Measurements from ENCODE around the gene WDPCP. TPM values are rescaled to one million over a fixed set of nuclear protein-coding genes. Genes with fewer than 3 reads are reported as not detected.

The WDPCP gene
- total RNA-seq, 1 donor from 2014 or later, result 12.4 TPM

DNA sequence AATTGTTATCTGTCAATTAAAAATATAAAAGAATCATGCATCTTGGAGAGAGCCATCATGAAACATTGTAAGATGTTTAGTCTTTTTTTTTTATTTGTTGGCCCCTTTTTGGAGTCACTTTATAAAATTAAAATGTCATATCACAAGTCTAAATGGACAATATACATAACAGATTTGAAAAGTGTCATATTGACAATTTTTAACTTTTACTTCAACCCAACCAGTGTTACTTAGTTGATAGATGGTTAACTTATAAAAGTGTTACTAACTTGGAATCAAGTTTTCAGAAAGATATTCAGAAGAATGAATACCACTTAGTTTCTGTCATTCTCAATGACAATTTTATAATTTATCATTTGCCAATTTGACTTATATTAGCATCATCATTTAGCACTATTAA, 319.3 kb downstream of the WDPCP start:
- Mint-ChIP-seq H3K36me3 (ENCODE audit: unreplicated experiment) (no peaks in the 10 kb centered on the region), H3K27me3 (ENCODE audit: unreplicated experiment) (peaks cover 3% of the 10 kb centered on the region), H3K4me3 (ENCODE audit: unreplicated experiment) (no peak overlapping the region), H3K4me1 (ENCODE audit: unreplicated experiment) (no peaks in the 10 kb centered on the region), H3K27ac (ENCODE audit: unreplicated experiment) (no peak overlapping the region), H3K9me3 (ENCODE audit: unreplicated experiment) (peaks cover 37% of the 10 kb centered on the region)
- no peak for DNase-seq (ENCODE audit: extremely low spot score, unreplicated experiment)
- TF ChIP-seq, protein P1, sequence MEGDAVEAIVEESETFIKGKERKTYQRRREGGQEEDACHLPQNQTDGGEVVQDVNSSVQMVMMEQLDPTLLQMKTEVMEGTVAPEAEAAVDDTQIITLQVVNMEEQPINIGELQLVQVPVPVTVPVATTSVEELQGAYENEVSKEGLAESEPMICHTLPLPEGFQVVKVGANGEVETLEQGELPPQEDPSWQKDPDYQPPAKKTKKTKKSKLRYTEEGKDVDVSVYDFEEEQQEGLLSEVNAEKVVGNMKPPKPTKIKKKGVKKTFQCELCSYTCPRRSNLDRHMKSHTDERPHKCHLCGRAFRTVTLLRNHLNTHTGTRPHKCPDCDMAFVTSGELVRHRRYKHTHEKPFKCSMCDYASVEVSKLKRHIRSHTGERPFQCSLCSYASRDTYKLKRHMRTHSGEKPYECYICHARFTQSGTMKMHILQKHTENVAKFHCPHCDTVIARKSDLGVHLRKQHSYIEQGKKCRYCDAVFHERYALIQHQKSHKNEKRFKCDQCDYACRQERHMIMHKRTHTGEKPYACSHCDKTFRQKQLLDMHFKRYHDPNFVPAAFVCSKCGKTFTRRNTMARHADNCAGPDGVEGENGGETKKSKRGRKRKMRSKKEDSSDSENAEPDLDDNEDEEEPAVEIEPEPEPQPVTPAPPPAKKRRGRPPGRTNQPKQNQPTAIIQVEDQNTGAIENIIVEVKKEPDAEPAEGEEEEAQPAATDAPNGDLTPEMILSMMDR (IDR thresholded peaks at IDR 0.05), result no peak

DNA sequence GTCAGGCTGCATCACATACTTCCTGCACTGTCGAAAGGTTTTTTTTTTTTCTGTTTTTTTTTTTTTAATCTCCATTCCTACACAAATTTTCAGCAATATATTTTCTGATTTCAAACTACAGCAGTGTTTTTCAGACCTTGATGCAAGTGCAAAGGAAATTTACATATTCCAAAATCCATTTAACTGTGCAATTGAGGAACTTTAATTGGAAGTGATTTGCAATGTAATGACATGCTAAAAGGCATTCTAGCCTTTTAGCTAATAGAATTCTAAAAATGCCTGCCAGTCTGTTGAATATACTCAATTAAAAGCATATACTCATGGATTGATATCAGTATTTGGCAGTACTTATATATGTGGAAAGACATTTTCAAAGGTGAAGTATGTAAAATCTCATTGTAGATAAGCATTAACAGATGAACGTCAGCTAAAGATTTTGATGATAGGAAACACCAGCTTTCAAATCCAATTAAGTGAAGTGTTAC, 327.1 kb downstream of the WDPCP start:
- Mint-ChIP-seq H3K9me3 (ENCODE audit: unreplicated experiment) (peaks cover 5% of the 10 kb centered on the region), H3K36me3 (ENCODE audit: unreplicated experiment) (no peaks in the 10 kb centered on the region), H3K27ac (ENCODE audit: unreplicated experiment) (no peak overlapping the region), H3K27me3 (ENCODE audit: unreplicated experiment) (no peaks in the 10 kb centered on the region), H3K4me3 (ENCODE audit: unreplicated experiment) (no peak overlapping the region), H3K4me1 (ENCODE audit: unreplicated experiment) (no peaks in the 10 kb centered on the region)
- DNase-seq (ENCODE audit: extremely low spot score, unreplicated experiment), result no peak
- TF ChIP-seq, protein P1 (IDR thresholded peaks at IDR 0.05), result no peak

DNA sequence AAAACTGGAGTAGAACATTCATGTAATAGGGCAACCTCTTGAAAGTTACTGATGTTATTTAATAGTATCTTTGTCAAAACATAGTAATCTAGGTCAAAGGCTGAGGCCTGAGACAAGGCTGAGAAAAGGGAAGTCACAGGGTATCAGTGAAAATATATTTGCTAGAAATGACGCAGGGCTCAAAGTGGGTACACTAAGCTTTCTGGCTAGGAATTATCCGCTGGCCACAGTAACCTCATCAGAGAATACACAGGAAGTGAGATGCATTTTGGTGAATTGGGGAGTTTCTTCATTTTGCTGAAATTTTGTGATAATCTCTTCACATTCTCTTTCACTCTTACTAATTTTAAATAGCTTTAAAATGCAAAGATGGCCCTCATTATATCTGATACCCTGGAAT, 330.8 kb downstream of the WDPCP start:
- Mint-ChIP-seq H3K27me3 (ENCODE audit: unreplicated experiment) (no peaks in the 10 kb centered on the region), H3K4me3 (ENCODE audit: unreplicated experiment) (no peak overlapping the region), H3K9me3 (ENCODE audit: unreplicated experiment) (no peaks in the 10 kb centered on the region), H3K27ac (ENCODE audit: unreplicated experiment) (no peak overlapping the region), H3K36me3 (ENCODE audit: unreplicated experiment) (no peaks in the 10 kb centered on the region), H3K4me1 (ENCODE audit: unreplicated experiment) (no peaks in the 10 kb centered on the region)
- TF ChIP-seq, protein P1 (IDR thresholded peaks at IDR 0.05), result no peak
- no peak for DNase-seq (ENCODE audit: extremely low spot score, unreplicated experiment)

DNA sequence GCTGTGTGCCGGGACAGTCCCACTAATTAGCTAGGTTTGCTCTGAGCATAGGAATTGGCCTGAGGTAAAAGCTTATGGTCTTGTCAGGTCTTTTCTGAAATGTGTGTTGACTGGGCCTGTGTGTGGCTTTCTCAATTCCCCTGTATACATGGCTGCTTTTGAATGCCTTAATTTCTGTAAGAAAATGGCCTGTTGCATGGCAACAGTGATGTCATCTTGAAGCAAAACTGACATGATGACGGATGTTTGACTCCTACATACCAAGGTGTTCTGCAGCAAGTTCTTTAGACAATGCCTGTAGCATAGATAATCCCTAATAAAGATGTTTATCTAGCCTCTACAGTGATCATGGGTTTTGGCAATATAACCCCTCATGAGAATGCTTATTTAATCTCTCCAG, 339.1 kb downstream of the WDPCP start:
- Mint-ChIP-seq H3K27me3 (ENCODE audit: unreplicated experiment) (no peaks in the 10 kb centered on the region), H3K27ac (ENCODE audit: unreplicated experiment) (no peak overlapping the region), H3K4me3 (ENCODE audit: unreplicated experiment) (no peak overlapping the region), H3K9me3 (ENCODE audit: unreplicated experiment) (no peaks in the 10 kb centered on the region), H3K4me1 (ENCODE audit: unreplicated experiment) (no peaks in the 10 kb centered on the region), H3K36me3 (ENCODE audit: unreplicated experiment) (no peaks in the 10 kb centered on the region)
- no peak for DNase-seq (ENCODE audit: extremely low spot score, unreplicated experiment)
- TF ChIP-seq, protein P1 (IDR thresholded peaks at IDR 0.05), result no peak

DNA sequence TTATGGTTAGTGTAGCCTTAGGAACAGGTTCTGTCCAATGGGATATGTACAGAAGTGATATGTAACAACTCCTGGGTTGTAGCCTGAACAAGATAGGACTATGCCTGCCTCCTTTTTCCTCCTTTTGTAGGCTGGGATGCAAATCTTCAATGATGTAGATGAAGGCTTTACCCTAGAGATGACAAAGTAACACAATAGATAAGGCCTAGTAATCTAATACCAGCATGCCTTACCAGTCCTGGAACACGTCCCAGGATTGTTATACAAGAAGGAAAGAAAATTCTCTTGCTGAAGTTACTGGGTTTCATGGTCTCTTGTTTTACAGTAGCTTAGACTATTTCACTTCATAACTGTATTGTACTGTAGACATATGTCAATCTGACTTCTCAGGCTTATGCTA, 345.5 kb downstream of the WDPCP start:
- no peak for DNase-seq (ENCODE audit: extremely low spot score, unreplicated experiment)
- H3K27ac Mint-ChIP-seq (ENCODE audit: unreplicated experiment), result no peak overlapping the region

More for the DNA sequence above, 345.5 kb downstream of the WDPCP start:
- H3K4me1 Mint-ChIP-seq (ENCODE audit: unreplicated experiment), result no peaks in the 10 kb centered on the region
- H3K36me3 Mint-ChIP-seq (ENCODE audit: unreplicated experiment), result no peaks in the 10 kb centered on the region
- TF ChIP-seq, protein P1 (IDR thresholded peaks at IDR 0.05), result no peak
- H3K27me3 Mint-ChIP-seq (ENCODE audit: unreplicated experiment), result no peaks in the 10 kb centered on the region
- no peaks in the 10 kb centered on the region for H3K9me3 Mint-ChIP-seq (ENCODE audit: unreplicated experiment)
- no peak overlapping the region for H3K4me3 Mint-ChIP-seq (ENCODE audit: unreplicated experiment)

Data from osteocyte (in vitro differentiated cells).